Measurements from ENCODE around the gene ATP6V0E2.

GRCh38 chr7:149843566-149843965, 30.2 kb upstream of the ATP6V0E2 start:
- no peak for TF ChIP-seq YY1 (IDR thresholded peaks at IDR 0.05; ENCODE audit: extremely low read depth, insufficient replicate concordance, low read depth, low read length)
- TF ChIP-seq, protein P1, sequence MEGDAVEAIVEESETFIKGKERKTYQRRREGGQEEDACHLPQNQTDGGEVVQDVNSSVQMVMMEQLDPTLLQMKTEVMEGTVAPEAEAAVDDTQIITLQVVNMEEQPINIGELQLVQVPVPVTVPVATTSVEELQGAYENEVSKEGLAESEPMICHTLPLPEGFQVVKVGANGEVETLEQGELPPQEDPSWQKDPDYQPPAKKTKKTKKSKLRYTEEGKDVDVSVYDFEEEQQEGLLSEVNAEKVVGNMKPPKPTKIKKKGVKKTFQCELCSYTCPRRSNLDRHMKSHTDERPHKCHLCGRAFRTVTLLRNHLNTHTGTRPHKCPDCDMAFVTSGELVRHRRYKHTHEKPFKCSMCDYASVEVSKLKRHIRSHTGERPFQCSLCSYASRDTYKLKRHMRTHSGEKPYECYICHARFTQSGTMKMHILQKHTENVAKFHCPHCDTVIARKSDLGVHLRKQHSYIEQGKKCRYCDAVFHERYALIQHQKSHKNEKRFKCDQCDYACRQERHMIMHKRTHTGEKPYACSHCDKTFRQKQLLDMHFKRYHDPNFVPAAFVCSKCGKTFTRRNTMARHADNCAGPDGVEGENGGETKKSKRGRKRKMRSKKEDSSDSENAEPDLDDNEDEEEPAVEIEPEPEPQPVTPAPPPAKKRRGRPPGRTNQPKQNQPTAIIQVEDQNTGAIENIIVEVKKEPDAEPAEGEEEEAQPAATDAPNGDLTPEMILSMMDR (IDR thresholded peaks at IDR 0.05 in 2 of 3, conservative IDR thresholded peaks at IDR 0.05 in 1 of 3; ENCODE audit: borderline replicate concordance in 1 of 3, insufficient read depth in 1 of 3, low read depth in 2 of 3, low read length in 2 of 3) = no peak
- no peak for TF ChIP-seq EZH2 (IDR thresholded peaks at IDR 0.05)
- TF ChIP-seq EZH2phosphoT487 (IDR thresholded peaks at IDR 0.05; ENCODE audit: borderline replicate concordance) = no peak
- no peak for TF ChIP-seq POLR2A (IDR thresholded peaks at IDR 0.05; ENCODE audit: borderline replicate concordance, extremely low read depth, insufficient read depth, insufficient read length)
- TF ChIP-seq RAD21 (IDR thresholded peaks at IDR 0.05; ENCODE audit: low read depth) = no peak
- no peak for TF ChIP-seq ZFX (IDR thresholded peaks at IDR 0.05)
- no peak for TF ChIP-seq SIN3A (IDR thresholded peaks at IDR 0.05; ENCODE audit: low read depth)
- no peak for TF ChIP-seq POLR2AphosphoS5 (IDR thresholded peaks at IDR 0.05; ENCODE audit: low read depth, low read length)
- no peak for TF ChIP-seq ZNF274 (IDR thresholded peaks at IDR 0.05; ENCODE audit: low read depth, low read length)
- TF ChIP-seq ATF3 (IDR thresholded peaks at IDR 0.05) = no peak
- TF ChIP-seq REST (IDR thresholded peaks at IDR 0.05; ENCODE audit: low read depth) = no peak
- TF ChIP-seq SP1 (IDR thresholded peaks at IDR 0.05; ENCODE audit: low read depth) = no peak
- TF ChIP-seq TCF7L2 (IDR thresholded peaks at IDR 0.05; ENCODE audit: borderline replicate concordance, extremely low read depth, insufficient read depth, insufficient read length) = no peak
